Neuronal stem cell (in vitro differentiated cells): ENCODE data around the gene COASY.

Experiments used
- DNase-seq: peaks from one replicate; pipeline ENCODE4 v3.0.0-alpha.2; 2013; ENCODE audit warnings: low spot score
- H2AFZ ChIP-seq: one replicate; pipeline ENCODE4 v1.6.1; 2013; ENCODE audit warnings: mild to moderate bottlenecking, low read length, inconsistent platforms
- H2AK5ac ChIP-seq: 2 replicates; pipeline ENCODE4 v1.6.1; 2013; ENCODE audit warnings: low read depth, mild to moderate bottlenecking, inconsistent platforms, low read length, moderate library complexity, mixed read lengths
- H2BK120ac ChIP-seq: 2 replicates; pipeline ENCODE4 v1.6.1; 2013; ENCODE audit warnings: low read depth, mild to moderate bottlenecking, inconsistent platforms, low read length, moderate library complexity, mixed read lengths
- H2BK12ac ChIP-seq: one replicate; pipeline ENCODE4 v1.6.1; 2013; ENCODE audit warnings: low read length, inconsistent platforms
- H2BK15ac ChIP-seq: 2 replicates; pipeline ENCODE4 v1.6.1; 2013; ENCODE audit warnings: mild to moderate bottlenecking, low read length, inconsistent platforms, mixed read lengths
- H2BK5ac ChIP-seq: one replicate; pipeline ENCODE4 v1.6.1; 2013; ENCODE audit warnings: inconsistent platforms, mild to moderate bottlenecking, low read length, moderate library complexity
- H3K14ac ChIP-seq: one replicate; pipeline ENCODE4 v1.6.1; 2013; ENCODE audit warnings: low read length, inconsistent platforms
- H3K18ac ChIP-seq: 2 replicates; pipeline ENCODE4 v1.6.1; 2013; ENCODE audit warnings: low read length, inconsistent platforms
- H3K23ac ChIP-seq: 2 replicates; pipeline ENCODE4 v1.6.1; 2013; ENCODE audit warnings: low read depth, mild to moderate bottlenecking, mixed read lengths, low read length, inconsistent platforms; ENCODE audit not compliant: poor library complexity
- H3K27ac ChIP-seq: replicated peaks from 3 replicates; pipeline ENCODE4 v1.5.1; 2013; ENCODE audit warnings: low read length, inconsistent platforms
- H3K27me3 ChIP-seq, 3 experiments: 2 replicates each; pipeline ENCODE4 v1.6.1; 2013; ENCODE audit warnings: low read length in 3 of 3, mild to moderate bottlenecking in 2 of 3, inconsistent platforms in 1 of 3, low read depth in 1 of 3, mixed read lengths in 1 of 3, moderate library complexity in 1 of 3; ENCODE audit not compliant: control insufficient read depth in 3 of 3, insufficient read depth in 3 of 3
- H3K36me3 ChIP-seq, 2 donors: replicated peaks in 1 of 2; 2 replicates each; pipeline ENCODE4 v1.6.1; 2013; ENCODE audit warnings: low read length in 2 of 2; ENCODE audit not compliant: control insufficient read depth in 2 of 2, insufficient read depth in 2 of 2
- H3K4ac ChIP-seq: 2 replicates; pipeline ENCODE4 v1.6.1; 2013; ENCODE audit warnings: inconsistent platforms, mild to moderate bottlenecking, low read length, moderate library complexity
- H3K4me1 ChIP-seq, 2 donors: 1 replicate in 1 of 2; 2 replicates in 1 of 2; pipeline ENCODE4 v1.6.1; 2013; ENCODE audit warnings: low read length in 2 of 2, low read depth in 1 of 2; ENCODE audit not compliant: control insufficient read depth in 2 of 2, insufficient read depth in 1 of 2
- H3K4me2 ChIP-seq: one replicate; pipeline ENCODE4 v1.6.1; 2013; ENCODE audit warnings: mild to moderate bottlenecking, low read length, inconsistent platforms; ENCODE audit not compliant: insufficient read depth, poor library complexity, severe bottlenecking
- H3K4me3 ChIP-seq, 2 donors: 2 replicates each; pipeline ENCODE4 v1.5.1; 2013; ENCODE audit warnings: low read length in 2 of 2, mild to moderate bottlenecking in 2 of 2, inconsistent platforms in 1 of 2, moderate library complexity in 1 of 2
- H3K79me1 ChIP-seq: one replicate; pipeline ENCODE4 v1.6.1; 2013; ENCODE audit warnings: low read depth, mild to moderate bottlenecking, inconsistent platforms, low read length, moderate library complexity
- H3K9ac ChIP-seq: one replicate; pipeline ENCODE4 v1.6.1; 2013; ENCODE audit warnings: mild to moderate bottlenecking, low read depth, low read length, inconsistent platforms; ENCODE audit not compliant: poor library complexity
- H3K9me3 ChIP-seq, 2 donors: replicated peaks in 1 of 2; 2 replicates each; pipeline versions ENCODE3 to v1.6.1; 2013; ENCODE audit warnings: low read length in 2 of 2, mild to moderate bottlenecking in 2 of 2, inconsistent platforms in 1 of 2, low read depth in 1 of 2, mixed read lengths in 1 of 2, moderate library complexity in 1 of 2; ENCODE audit not compliant: control insufficient read depth in 2 of 2, insufficient read depth in 1 of 2
- H4K8ac ChIP-seq: one replicate; pipeline ENCODE4 v1.6.1; 2013; ENCODE audit warnings: low read depth, mild to moderate bottlenecking, inconsistent platforms, low read length, moderate library complexity
- H4K91ac ChIP-seq: one replicate; pipeline ENCODE4 v1.6.1; 2013; ENCODE audit warnings: low read length, low read depth, mild to moderate bottlenecking, inconsistent platforms; ENCODE audit not compliant: poor library complexity
- WGBS, 2 donors: extraction: QIAGEN DNeasy Blood & Tissue Kit; methylation state at CpG; one replicate each; pipeline ENCODE4 v1.1.7; 2013; ENCODE audit warnings: missing lambda C conversion rate in 2 of 2, mixed read lengths in 1 of 2; ENCODE audit not compliant: insufficient read length in 2 of 2, insufficient replicate concordance in 1 of 2; ENCODE audit errors: extremely low coverage in 2 of 2; 5-methylcytosine and 5-hydroxymethylcytosine counted together

COASY gene

DNA sequence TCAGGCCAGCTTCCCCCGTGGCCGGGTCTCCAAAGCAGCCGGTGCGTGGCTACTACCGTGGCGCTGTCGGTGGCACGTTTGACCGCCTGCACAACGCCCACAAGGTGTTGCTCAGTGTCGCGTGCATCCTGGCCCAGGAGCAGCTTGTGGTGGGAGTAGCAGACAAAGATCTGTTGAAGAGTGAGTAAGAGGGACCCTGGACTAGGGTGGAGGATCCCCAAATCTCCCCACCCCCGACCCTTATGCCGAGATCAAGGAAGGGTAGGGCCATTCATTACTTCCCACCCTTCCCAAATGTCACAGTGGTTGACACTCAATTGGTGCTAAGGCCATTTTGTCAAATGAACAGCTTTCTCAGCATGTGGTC lies 1.2 kb downstream of the COASY start:
- Histone ChIP-seq H3K79me1 (peaks cover 21% of the 10 kb centered on the region), H2BK5ac (no peak overlapping the region), H3K23ac (no peak overlapping the region), H2BK15ac (no peak overlapping the region), H3K4me1 (peaks cover 15 to 16% of the 10 kb centered on the region in 2 donors), H3K4me3 (peak overlapping the region; percentile 66 to 92), H3K18ac (no peak overlapping the region), H3K9me3 (no peaks in the 10 kb centered on the region), H2BK12ac (no peak overlapping the region), H3K27me3 (no peaks in the 10 kb centered on the region), H3K4ac (no peak overlapping the region), H3K27ac (no peak overlapping the region), H3K14ac (no peak overlapping the region), H3K9ac (no peak overlapping the region), H3K36me3 (peaks cover 21 to 35% of the 10 kb centered on the region in 2 donors), H3K4me2 (peak overlapping the region; percentile 94), H4K8ac (no peak overlapping the region), H4K91ac (no peak overlapping the region), H2AFZ (no peak overlapping the region), H2BK120ac (no peak overlapping the region), H2AK5ac (no peak overlapping the region)
- WGBS, 2 donors, result no CpG with 5 or more reads among the region's 14 CpGs
- DNase-seq, result no peak

GRCh38 chr17:42563543-42563942 lies 1.6 kb downstream of the COASY start:
- H3K4me2 ChIP-seq, result no peak overlapping the region
- H2BK12ac ChIP-seq, result no peak overlapping the region
- H2AFZ ChIP-seq, result no peak overlapping the region
- H2BK5ac ChIP-seq, result no peak overlapping the region
- peaks cover 15 to 16% of the 10 kb centered on the region in 2 donors for H3K4me1 ChIP-seq
- no peak overlapping the region for H4K91ac ChIP-seq
- H3K18ac ChIP-seq, result no peak overlapping the region
- H2BK120ac ChIP-seq, result no peak overlapping the region
- no peak overlapping the region for H4K8ac ChIP-seq
- H3K27ac ChIP-seq, result no peak overlapping the region
- no peak overlapping the region for H3K23ac ChIP-seq
- no peak overlapping the region for H3K9ac ChIP-seq
- no peak overlapping the region for H3K14ac ChIP-seq
- H3K4ac ChIP-seq, result no peak overlapping the region
- peaks cover 22% of the 10 kb centered on the region for H3K79me1 ChIP-seq
- H3K9me3 ChIP-seq, result no peaks in the 10 kb centered on the region
- DNase-seq, result no peak
- peaks cover 22 to 39% of the 10 kb centered on the region in 2 donors for H3K36me3 ChIP-seq
- no peak overlapping the region for H2AK5ac ChIP-seq
- no peaks in the 10 kb centered on the region for H3K27me3 ChIP-seq
- H2BK15ac ChIP-seq, result no peak overlapping the region
- WGBS, 2 donors, result no CpG with 5 or more reads among the region's 1 CpG
- peak overlapping the region in 1 of 2 donors; percentile 66 for H3K4me3 ChIP-seq

- no peak overlapping the region for H3K9ac ChIP-seq
Measured at GRCh38 chr17:42563950-42564349, 2.0 kb downstream of the COASY start.

DNA sequence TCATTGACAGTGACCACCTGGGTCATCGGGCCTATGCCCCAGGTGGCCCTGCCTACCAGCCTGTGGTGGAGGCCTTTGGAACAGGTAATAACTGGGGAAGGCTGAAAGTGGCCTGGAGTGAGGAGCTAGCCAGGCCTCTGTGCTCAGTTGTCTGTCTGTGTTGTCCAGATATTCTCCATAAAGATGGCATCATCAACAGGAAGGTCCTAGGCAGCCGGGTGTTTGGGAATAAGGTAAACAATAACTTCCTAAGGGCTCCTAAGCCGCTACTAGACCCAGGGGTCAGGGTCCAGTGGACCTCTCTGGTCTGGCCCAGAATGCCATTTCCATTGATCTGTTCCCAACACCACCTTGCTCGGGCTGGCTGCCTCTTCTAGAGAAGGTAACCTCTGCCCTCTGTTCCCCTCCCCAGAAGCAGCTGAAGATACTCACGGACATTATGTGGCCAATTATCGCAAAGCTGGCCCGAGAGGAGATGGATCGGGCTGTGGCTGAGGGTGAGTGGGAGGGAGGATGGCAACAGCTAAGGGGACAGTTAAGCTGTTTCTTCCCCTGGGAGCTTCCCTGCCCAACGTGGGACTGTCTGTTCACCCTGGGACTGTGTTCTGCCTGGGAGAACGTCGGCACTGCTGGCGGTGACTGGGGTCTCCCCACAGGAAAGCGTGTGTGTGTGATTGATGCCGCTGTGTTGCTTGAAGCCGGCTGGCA lies 3.0 kb downstream of the COASY start:
- H4K8ac ChIP-seq, result no peak overlapping the region
- H3K9me3 ChIP-seq, result no peaks in the 10 kb centered on the region
- no peak overlapping the region for H3K18ac ChIP-seq
- H3K4me2 ChIP-seq, result no peak overlapping the region
- H2BK5ac ChIP-seq, result no peak overlapping the region
- H3K23ac ChIP-seq, result no peak overlapping the region
- H3K4me3 ChIP-seq, result peak overlapping the region in 1 of 2 donors; percentile 10
- H2BK120ac ChIP-seq, result no peak overlapping the region
- no peak overlapping the region for H2BK15ac ChIP-seq
- no peak for DNase-seq
- H2AK5ac ChIP-seq, result no peak overlapping the region
- H3K27ac ChIP-seq, result no peak overlapping the region
- H4K91ac ChIP-seq, result no peak overlapping the region
- H3K27me3 ChIP-seq, result no peaks in the 10 kb centered on the region
- no peak overlapping the region for H2BK12ac ChIP-seq
- no peak overlapping the region for H3K9ac ChIP-seq
- no peak overlapping the region for H3K14ac ChIP-seq
- WGBS, 2 donors, result no CpG with 5 or more reads among the region's 15 CpGs
- H2AFZ ChIP-seq, result no peak overlapping the region
- peaks cover 15 to 16% of the 10 kb centered on the region in 2 donors for H3K4me1 ChIP-seq
- H3K36me3 ChIP-seq, result peaks cover 31 to 53% of the 10 kb centered on the region in 2 donors
- H3K79me1 ChIP-seq, result peaks cover 24% of the 10 kb centered on the region
- no peak overlapping the region for H3K4ac ChIP-seq

More at GRCh38 chr17:42563950-42564349, 2.0 kb downstream of the COASY start:
- Histone ChIP-seq H2BK15ac (no peak overlapping the region), H3K79me1 (peaks cover 24% of the 10 kb centered on the region), H3K18ac (no peak overlapping the region), H3K4me3 (peak overlapping the region in 1 of 2 donors; percentile 66), H3K23ac (no peak overlapping the region), H2BK5ac (no peak overlapping the region), H4K8ac (no peak overlapping the region), H3K4me1 (peaks cover 15 to 16% of the 10 kb centered on the region in 2 donors), H3K14ac (no peak overlapping the region), H2AFZ (no peak overlapping the region), H3K9me3 (no peaks in the 10 kb centered on the region), H3K27ac (no peak overlapping the region), H3K4ac (no peak overlapping the region), H2BK120ac (no peak overlapping the region), H2AK5ac (no peak overlapping the region), H3K36me3 (peaks cover 23 to 43% of the 10 kb centered on the region in 2 donors), H2BK12ac (no peak overlapping the region), H4K91ac (no peak overlapping the region), H3K4me2 (no peak overlapping the region), H3K27me3 (no peaks in the 10 kb centered on the region)
- no CpG with 5 or more reads among the region's 9 CpGs for WGBS, 2 donors
- DNase-seq, result no peak
